Vagina (tissue), 2 donors: ENCODE results near the gene MAPRE2. TPM values are rescaled to one million over a fixed set of nuclear protein-coding genes. Genes with fewer than 3 reads are reported as not detected.
A peak's percentile ranks its signal among the peaks of the same experiment; 100 is the strongest.

ENCODE experiments used
- DNase-seq, 2 donors: peaks; one replicate each; pipeline ENCODE4 v3.0.0-alpha.2; 2017; ENCODE audit errors: extremely low spot score in 2 of 2
- H3K27ac ChIP-seq: fragments of 200-600 bp; sonication (generic); one replicate; pipeline ENCODE4 v1.5.1; 2019
- H3K27me3 ChIP-seq: fragments of 200-600 bp; sonication (generic); one replicate; pipeline ENCODE4 v1.5.1; 2019
- H3K36me3 ChIP-seq, 2 donors: fragments of 200-600 bp; sonication (generic); one replicate each; pipeline ENCODE4 v1.5.1; 2017 to 2019
- H3K4me1 ChIP-seq: fragments of 200-600 bp; sonication (generic); one replicate; pipeline ENCODE4 v1.5.1; 2019
- H3K4me3 ChIP-seq, 2 donors: fragments of 200-600 bp; sonication (generic); 1 replicate in 1 of 2; 2 replicates in 1 of 2; pipeline ENCODE4 v1.5.1; 2016 to 2019
- H3K9me3 ChIP-seq: fragments of 200-600 bp; sonication (generic); one replicate; pipeline ENCODE4 v1.5.1; 2019
- POLR2A ChIP-seq, 2 donors: fragments of 450-650 bp; IDR thresholded peaks; one replicate each; pipeline ENCODE4 v1.6.1; 2017; ENCODE audit warnings: antibody characterized with exemption in 2 of 2, mild to moderate bottlenecking in 2 of 2, moderate library complexity in 2 of 2
- POLR2AphosphoS5 ChIP-seq, 2 donors: sonication (generic); formaldehyde crosslinking; IDR thresholded peaks; one replicate each; pipeline ENCODE4 v1.9.0; 2017; ENCODE audit warnings: antibody characterized with exemption in 2 of 2, mild to moderate bottlenecking in 2 of 2, low read depth in 1 of 2; ENCODE audit not compliant: insufficient read depth in 1 of 2
- intact Hi-C: fragments of 100-400 bp; cut with DNase I; formaldehyde crosslinking; loops from one replicate; pipeline ENCODE4 v1.15.1; 2023
- total RNA-seq: library from RNA; depleted of rRNA; stranded (reverse); fragments of >200 nt; gene quantifications from one replicate; pipeline ENCODE4 v1.2.3, GENCODE V29; 2016
- TF ChIP-seq, protein P1 (sequence below), 3 experiments: fragments of 450-650 bp in 2 of 3; fragments of 200-600 bp in 1 of 3; sonication (generic) in 1 of 3; IDR thresholded peaks; one replicate each; pipeline ENCODE4 v1.5.1; 2017 to 2019; ENCODE audit warnings: antibody characterized with exemption in 3 of 3, mild to moderate bottlenecking in 2 of 3, moderate library complexity in 2 of 3

MAPRE2 gene
- total RNA-seq, 1 donor from 2014 or later: 21.4 TPM

DNA sequence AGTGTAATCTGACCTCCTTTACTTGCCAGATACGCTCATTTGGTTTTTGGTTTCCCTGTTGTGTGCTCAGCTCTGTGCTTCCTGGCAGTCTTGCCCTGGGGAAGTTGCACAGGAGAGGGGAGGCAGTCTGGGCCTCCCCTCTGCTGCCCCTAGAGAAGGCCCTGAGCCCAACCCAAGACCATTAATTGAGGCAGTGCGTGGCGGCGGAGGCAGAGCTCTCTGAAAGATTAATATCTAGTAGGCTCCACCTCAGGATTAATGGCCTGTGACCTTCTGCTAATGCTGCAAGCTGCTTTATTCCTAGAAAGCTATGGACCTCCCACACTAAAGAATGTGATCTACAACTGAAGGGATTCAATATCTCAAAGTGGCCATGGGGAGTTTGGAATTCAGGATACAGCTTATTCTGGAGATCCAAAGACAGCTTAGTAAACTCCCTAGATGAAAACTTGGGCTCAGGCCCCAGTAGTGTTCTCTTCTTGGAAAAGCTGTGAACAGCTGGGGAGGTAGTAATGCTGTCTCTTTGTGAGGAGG, 41.4 kb upstream of the MAPRE2 start:
- Histone ChIP-seq H3K9me3 (no peaks in the 10 kb centered on the region), H3K27me3 (no peaks in the 10 kb centered on the region), H3K4me3 (no peak overlapping the region), H3K36me3 (no peaks in the 10 kb centered on the region), H3K4me1 (peaks cover 12% of the 10 kb centered on the region), H3K27ac (no peak overlapping the region)
- TF ChIP-seq, protein P1, sequence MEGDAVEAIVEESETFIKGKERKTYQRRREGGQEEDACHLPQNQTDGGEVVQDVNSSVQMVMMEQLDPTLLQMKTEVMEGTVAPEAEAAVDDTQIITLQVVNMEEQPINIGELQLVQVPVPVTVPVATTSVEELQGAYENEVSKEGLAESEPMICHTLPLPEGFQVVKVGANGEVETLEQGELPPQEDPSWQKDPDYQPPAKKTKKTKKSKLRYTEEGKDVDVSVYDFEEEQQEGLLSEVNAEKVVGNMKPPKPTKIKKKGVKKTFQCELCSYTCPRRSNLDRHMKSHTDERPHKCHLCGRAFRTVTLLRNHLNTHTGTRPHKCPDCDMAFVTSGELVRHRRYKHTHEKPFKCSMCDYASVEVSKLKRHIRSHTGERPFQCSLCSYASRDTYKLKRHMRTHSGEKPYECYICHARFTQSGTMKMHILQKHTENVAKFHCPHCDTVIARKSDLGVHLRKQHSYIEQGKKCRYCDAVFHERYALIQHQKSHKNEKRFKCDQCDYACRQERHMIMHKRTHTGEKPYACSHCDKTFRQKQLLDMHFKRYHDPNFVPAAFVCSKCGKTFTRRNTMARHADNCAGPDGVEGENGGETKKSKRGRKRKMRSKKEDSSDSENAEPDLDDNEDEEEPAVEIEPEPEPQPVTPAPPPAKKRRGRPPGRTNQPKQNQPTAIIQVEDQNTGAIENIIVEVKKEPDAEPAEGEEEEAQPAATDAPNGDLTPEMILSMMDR (IDR thresholded peaks at IDR 0.05): no peak
- TF ChIP-seq POLR2A (IDR thresholded peaks at IDR 0.05): no peak
- TF ChIP-seq POLR2AphosphoS5 (IDR thresholded peaks at IDR 0.05; ENCODE audit: insufficient read depth in 1 of 2, low read depth in 1 of 2): no peak
- DNase-seq: no peak
- intact Hi-C loops: no loop called here

DNA sequence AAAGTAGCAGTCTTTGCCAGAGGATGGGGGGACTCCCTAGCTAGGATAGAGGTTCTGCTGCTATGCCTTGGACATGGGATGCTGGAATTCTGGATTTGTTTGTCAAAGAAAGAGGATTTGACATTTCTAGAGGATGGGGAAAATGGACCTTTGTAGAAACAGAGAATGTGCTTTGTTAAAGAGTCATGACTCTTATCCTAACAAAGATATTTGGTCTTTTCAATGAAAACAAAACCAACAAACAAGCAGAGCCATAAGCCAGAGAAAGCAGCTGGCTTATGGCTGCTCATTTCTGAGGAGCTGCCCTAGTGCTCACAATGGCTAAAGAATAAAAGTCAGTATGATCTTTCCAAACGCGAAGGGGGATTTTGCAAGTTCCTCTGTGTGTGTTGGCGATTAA, 40.8 kb upstream of the MAPRE2 start:
- Histone ChIP-seq H3K27ac (no peak overlapping the region), H3K27me3 (no peaks in the 10 kb centered on the region), H3K4me3 (no peak overlapping the region), H3K4me1 (peaks cover 12% of the 10 kb centered on the region), H3K36me3 (no peaks in the 10 kb centered on the region), H3K9me3 (no peaks in the 10 kb centered on the region)
- intact Hi-C loops: no loop called here
- TF ChIP-seq POLR2A (IDR thresholded peaks at IDR 0.05) (no peak), POLR2AphosphoS5 (IDR thresholded peaks at IDR 0.05; ENCODE audit: insufficient read depth in 1 of 2, low read depth in 1 of 2) (no peak)
- TF ChIP-seq, protein P1 (IDR thresholded peaks at IDR 0.05): no peak
- no peak for DNase-seq

DNA sequence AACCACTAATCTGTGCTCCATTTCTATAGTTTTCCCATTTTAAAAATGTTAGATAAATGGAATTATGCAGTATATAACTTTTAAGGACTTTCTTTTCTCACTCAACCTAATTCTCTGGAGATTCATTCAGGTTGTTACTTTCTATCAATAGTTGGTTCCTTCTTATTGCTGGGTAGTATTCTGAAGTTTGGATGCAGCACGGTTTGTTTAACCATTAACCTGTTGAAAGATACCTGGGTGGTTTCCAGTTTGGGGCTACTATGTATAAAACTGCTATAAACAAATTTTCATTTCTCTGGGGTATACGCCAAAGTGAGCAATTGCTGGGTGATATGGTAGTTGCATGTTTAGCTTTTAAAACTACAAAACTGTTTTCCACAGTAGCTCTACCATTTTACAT, 39.1 kb upstream of the MAPRE2 start:
- Histone ChIP-seq H3K27me3 (no peaks in the 10 kb centered on the region), H3K4me1 (peaks cover 12% of the 10 kb centered on the region), H3K36me3 (no peaks in the 10 kb centered on the region), H3K9me3 (no peaks in the 10 kb centered on the region), H3K27ac (no peak overlapping the region), H3K4me3 (no peak overlapping the region)
- TF ChIP-seq POLR2AphosphoS5 (IDR thresholded peaks at IDR 0.05; ENCODE audit: insufficient read depth in 1 of 2, low read depth in 1 of 2) (no peak), POLR2A (IDR thresholded peaks at IDR 0.05) (no peak)
- TF ChIP-seq, protein P1 (IDR thresholded peaks at IDR 0.05): no peak
- DNase-seq: no peak
- intact Hi-C loops: no loop called here

DNA sequence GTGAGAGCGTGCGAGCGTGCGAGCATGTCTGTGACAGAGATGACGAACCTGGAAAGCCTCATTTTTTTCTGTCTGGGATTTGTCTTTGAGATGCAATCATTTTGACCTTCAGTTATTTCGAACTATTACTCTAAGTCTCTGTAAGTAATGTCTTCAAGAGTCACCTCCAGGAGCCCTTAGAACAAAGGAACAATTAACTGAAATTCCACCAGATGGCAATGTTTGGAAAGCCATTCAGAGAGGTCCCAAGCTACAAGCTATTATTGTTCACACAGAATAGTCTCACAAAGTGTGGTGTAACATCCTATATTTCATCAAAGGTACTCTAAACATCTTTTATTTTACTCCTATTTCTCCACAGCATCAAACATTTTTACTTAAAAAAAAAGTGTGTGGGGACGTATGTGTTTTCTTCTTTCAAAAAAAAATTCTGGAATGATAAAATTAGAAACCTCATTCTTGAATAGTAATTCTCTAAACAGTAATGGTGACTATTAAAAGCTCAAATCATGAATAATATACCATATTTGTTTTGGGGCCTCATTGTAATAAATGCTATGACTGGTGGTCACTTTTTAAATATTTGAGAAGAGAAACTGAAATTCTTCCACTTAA, 35.1 kb upstream of the MAPRE2 start:
- H3K27me3 ChIP-seq: no peaks in the 10 kb centered on the region
- peak in 1 of 2 donors; percentile 14 for TF ChIP-seq POLR2AphosphoS5 (IDR thresholded peaks at IDR 0.05; ENCODE audit: insufficient read depth in 1 of 2, low read depth in 1 of 2)
- TF ChIP-seq, protein P1 (IDR thresholded peaks at IDR 0.05): peak; percentile 29 to 59 (median 29)
- TF ChIP-seq POLR2A (IDR thresholded peaks at IDR 0.05): no peak
- H3K4me1 ChIP-seq: no peaks in the 10 kb centered on the region
- H3K27ac ChIP-seq: no peak overlapping the region
- no peaks in the 10 kb centered on the region for H3K9me3 ChIP-seq
- no peaks in the 10 kb centered on the region for H3K36me3 ChIP-seq
- no peak overlapping the region for H3K4me3 ChIP-seq
- intact Hi-C loops: no loop called here
- no peak for DNase-seq

DNA sequence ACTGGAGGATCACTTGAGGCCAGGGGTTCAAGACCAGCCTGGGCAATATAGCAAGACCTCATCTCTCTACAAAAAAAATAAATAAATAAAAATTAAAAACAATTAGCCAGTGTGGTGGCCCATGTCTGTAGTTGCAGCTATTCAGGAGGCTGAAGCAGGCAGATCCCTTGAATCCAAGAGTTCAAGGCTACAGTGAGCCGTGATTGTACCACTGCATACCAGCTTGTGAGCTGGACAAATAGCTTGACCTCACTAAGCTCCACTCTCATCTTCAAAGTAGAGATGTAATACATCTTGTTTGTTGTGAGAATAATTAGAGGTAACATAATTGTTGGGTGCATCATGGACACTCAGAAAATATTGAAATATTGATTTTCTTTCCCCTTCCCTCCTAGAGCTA, 31.1 kb upstream of the MAPRE2 start:
- no peak for TF ChIP-seq POLR2AphosphoS5 (IDR thresholded peaks at IDR 0.05; ENCODE audit: insufficient read depth in 1 of 2, low read depth in 1 of 2)
- TF ChIP-seq, protein P1 (IDR thresholded peaks at IDR 0.05): no peak
- no peak for TF ChIP-seq POLR2A (IDR thresholded peaks at IDR 0.05)
- Histone ChIP-seq H3K4me1 (no peaks in the 10 kb centered on the region), H3K4me3 (no peak overlapping the region), H3K36me3 (no peaks in the 10 kb centered on the region), H3K27ac (no peak overlapping the region), H3K9me3 (no peaks in the 10 kb centered on the region), H3K27me3 (no peaks in the 10 kb centered on the region)
- no peak for DNase-seq
- intact Hi-C loops: no loop called here
